Retina (tissue), 1 donor: Measurements from ENCODE around the gene DDRGK1.
A peak's percentile ranks its signal among the peaks of the same experiment; 100 is the strongest.
"Not testable (repeated sequence)": the region's sequence is repeated elsewhere in the genome, so short reads cannot be mapped to it uniquely, and the experiment has no call there.

Source experiments
- DNase-seq: peaks from one replicate; pipeline ENCODE4 v3.0.0-alpha.2; 2016

DDRGK1 gene

DNA sequence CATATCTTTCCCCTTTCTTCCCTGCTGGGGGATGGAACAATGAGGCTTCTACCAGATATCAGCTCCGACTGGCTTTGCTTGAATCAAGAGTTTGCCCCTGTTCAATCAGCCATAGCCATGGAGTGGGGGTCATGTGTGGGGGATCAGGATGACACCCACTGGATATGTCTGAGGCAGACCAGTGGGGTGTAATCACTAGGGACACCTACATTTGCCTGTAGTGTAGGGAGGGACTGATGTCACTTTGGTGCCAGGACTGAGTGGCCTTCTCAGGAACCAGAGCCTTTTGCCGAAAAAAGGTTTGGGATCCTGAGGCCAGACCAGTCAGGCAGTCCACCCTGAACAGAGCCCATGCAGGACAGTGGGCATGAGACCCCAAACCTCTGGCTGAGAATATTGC, 5.9 kb upstream of the DDRGK1 start:
- no peak for DNase-seq

DNA sequence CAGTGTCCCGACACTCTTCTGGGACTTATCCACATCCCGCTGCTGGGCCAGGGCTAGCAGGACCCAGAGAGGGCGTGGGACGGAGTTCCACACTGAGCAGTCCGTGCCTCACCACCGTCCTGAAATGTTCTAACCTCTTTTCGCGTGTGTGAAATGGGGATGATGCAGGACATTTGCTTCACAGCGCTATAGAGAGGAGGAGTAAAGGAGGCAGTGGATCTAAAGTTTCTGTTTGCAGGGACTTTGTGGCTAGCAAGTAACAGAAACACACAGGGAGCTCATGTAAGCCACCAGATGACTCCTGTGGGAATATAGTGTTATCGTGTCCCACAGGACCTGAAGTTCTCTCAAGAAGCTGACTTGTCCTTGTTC, 5.5 kb upstream of the DDRGK1 start:
- DNase-seq: no peak

DNA sequence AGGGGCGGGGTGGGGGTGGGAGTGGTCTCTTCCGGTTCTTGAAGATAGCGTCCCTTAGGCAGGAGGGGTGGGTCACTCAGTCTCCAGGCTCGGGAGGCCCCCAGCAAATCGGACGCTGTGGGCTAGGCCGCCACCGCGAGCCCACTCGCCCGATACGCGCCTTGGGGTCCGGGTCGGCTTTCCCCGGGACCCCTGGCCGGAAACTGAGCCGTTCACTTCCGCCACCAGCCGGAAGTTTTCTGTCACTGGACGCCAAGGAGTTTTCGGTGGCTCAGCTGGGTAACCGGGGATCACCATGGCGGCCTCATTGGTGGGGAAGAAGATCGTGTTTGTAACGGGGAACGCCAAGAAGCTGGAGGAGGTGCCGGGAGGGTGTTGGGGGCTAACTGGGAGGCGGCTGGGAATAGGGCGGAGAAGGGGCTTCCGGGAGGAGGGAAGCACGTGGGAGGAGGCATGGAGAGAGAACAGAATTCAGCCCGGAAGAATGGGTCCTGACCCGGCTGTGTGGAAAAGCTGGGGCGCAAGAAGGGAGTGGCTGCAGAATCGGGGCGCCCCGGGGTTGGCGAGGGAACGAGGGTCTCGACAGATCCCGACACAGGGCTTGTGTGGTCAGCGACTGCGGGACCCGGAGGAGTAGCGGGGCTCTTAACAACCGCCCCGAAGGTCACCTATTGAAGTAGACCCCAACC, 4.9 kb upstream of the DDRGK1 start, which contains the start of gene ITPA:
Gene ITPA (plus strand): TSS at position 242 of the 689 bp plus-strand sequence. CDS start 54 bp downstream, at position 296.
- DNase-seq: peak; percentile 88

DNA sequence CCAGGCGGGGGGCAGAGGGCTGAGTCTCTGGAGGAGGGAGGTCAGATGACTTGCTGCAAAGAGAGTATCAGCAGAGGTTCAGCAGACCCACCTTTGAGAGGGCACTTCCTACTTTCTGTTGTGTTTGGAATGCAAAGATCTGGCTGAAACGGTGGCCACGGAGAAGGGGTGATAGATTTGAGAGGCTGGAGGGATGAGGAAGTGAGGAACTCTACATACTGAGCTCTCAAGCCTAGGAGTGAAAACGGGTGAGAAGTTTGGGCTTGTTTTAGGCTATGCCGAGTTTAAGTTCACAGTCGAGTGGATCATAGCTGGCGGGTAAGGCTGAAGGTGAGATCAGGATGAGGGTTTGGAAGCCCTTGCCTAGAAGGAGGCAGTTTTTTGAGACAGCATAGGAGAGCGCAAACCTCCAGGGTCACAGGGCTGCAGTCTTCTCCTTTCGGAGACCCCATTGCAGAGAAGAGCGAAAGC, 4.3 kb upstream of the DDRGK1 start:
- no peak for DNase-seq

DNA sequence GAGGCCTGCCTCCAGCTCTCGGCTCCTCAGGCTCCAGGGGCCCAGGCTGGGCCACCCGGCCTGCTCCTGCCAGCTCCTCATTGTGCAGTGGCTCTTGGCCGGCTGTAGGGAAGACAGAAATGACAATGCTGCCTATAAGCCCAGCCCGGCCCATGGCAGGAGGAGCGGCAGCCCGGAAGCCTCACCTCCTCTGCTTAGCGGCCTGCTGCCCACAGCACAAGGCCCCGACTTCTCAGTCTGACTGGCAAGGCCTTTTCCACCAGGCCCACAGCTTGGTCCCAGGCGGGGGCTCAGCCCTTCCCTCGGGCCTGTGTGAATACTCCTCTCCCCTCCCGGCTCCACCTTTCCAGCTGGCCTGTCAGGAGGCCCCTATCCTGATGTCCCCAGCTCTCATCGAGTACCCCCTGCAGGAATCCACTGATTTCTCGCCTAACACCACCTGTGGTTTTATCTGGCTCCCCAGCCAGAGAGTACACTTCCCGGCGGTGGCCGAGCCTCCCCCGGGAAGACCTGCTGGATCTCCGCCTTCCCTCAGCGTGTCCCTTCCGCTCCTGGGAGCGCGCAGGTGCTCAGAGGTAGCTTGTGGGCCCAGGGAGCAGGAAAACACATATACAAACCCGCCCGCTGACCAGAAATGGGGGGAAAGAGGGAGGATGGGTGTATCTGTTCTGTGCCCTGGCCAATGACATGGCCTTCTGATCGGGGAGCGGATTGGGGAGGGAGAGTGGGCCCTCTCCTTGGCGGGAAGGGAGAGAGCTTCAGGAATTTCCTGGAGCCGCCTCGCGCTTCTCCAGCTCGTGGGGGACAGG, 963 bp downstream of the DDRGK1 start:
- DNase-seq: peak; percentile 39

DNA sequence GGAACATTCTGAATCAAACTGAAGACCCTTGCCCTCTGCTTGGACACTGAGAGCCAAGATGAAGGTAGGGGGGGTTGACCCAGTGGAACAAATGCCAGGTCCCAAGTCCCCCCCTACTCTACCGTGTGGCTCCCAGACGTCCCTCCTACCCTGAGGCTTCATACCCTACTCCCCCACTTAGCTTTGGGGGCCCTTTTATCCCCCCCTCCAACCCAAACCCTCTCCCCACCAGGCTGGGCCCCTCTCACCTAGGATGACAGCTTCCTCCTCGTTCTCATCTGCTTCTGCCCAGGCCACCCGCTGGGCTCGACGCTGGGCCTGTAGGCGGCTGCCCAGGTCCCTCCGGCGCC, 1.5 kb downstream of the DDRGK1 start:
- no peak for DNase-seq

DNA sequence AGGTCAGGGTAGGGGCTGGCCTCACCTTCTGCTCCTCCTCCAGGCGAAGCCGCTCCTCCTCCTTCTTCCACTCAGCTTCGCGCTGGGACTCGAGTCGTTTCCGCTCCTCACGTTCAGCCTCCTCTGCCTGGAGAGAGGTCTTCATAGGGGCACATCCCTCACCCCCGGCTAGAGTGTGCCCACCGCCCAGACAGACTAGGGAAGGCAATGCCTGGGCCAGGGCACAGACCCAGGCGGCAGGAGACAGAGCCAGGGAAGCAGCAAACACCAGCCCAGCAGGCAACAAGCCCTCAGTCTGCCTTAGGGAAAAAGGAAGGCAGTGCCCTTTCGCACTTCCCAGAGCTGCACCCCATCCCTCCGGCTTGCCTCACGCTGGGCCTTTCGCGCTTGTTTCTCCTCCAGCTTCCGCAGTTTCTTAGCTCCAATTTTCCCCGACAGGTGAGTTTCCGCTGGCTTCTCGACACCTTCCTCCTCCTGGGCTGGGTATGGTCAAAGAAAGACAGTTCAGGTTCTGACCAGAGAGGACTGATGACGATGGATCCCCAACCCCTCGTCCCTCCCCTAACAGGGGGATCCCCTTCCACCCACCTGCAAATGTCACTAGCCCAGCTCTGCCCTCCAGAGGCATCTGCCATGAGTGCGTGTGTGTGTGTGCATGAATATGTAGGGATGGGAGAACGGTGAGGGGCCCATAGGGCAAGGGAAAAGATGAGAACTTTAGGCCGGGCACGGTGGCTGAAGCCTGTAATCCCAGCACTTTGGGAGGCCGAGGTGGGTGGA, 4.3 kb downstream of the DDRGK1 start:
- DNase-seq: no peak

DNA sequence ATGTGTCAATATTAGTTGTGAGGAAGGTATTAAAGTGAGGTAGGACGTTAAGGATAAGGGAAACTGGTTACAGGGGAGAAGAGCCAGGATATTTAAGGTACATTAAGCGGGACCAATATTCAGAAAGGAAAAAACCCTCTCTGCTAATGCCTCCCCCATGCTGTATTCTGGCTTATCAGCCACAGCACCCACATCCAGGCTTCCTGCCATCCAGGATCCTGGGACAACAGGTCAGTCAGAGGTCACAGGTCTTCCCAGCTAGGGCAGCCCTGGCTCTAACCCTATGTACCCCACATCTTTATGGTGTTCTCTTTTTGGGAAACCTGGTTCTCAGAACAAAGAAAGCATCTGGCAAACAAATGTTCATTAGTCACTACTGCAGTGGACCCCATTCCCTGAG, 5.3 kb downstream of the DDRGK1 start:
- DNase-seq: no peak

DNA sequence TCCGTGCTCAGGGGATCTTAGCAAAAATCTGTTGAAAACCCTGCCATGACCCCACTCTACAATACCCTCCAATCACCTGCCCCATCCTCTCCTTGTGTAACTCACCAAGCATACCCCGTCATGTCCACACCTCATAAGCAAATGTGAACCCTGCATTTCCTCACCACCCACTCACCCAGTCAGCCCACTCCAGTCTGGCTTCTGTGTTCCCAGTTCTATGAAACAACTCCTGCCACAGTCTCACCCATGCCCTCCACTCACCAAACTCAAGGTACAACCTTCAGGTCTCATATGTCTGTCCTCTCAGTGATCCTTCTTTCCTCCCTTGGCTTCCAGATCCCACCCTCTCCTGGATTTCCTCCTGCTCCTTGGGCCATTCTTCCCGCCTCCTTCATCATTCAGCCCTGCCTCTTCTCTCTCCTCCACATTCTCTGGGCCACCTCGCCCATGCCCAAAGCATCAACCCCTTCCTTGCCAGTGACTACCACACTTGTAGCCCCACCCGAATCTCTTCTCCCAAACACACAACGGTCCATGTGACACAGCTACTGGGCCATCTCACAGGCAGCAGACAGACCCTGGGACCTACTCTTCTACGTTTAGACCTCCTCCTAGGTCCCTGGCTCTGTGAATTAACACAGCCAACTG, 8.8 kb downstream of the DDRGK1 start:
- DNase-seq: no peak

DNA sequence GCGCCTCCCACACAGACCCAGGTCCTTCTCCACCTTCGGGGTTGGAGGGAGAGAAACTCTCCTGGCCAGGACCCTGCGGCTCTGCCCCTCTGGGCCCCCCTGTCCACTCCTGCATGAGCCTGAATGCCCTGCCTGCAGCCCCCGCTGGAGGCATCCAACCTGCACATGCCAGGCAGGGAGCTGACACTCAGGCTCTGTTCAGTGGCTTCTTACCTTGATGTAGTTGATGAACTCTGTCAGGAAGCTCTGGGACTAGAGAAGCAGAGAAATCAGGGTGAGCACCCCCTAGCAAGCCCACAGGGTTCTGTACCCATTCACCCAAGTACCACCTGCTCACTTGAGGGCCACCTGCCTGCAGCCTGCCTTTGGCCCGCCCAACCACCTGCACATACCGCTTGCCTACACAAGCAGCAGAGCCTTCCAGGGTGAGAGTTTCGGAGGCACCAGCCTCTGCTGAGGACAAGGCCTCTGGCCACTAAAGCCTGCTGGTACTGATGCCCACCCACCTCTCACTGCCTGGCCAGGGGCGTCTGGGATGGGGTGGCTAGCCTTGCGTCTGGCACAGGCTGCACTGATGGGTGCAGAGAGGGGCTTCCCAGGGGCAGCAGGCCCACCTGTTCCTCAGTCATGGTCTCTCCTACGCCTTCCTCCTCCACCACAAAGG, 9.7 kb downstream of the DDRGK1 start:
- no peak for DNase-seq

DNA sequence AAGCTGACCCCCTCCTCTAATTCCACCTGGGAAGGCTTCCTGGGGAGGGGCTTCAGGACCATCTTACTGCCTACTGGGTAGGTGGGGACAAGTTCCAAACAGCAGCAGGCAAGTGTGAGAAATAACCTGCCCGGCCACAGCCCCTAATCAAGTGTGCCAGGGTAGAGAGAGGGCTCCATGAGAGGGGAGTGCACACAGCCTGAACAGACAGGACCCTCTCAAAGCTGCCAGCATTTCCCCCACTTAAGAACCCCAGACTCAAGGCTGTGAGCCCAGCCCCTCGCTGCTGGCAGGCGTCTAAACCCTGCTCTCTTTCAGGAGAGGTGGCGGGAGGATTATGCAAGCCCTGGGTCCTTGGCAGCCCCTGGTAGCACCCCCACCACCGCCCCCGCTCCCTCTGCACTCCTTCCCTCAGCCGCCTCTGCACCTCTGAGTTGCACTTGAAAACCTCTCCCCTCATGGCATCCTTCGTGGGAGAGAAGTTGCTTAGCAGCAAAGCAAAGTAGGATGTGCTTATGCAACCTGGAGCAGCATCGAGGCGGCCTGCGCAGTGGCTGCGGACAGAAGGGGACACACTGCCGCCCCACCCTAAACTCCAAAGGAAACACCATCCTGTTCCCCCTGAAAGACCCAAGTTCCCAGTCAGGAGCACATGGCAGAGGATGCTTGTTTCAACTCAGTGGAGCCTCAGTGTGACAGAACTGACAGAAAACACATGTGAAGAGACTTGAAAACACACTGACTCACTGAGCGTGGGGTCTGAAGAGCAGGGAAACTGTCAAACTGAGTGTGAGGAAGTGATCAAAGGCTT, 10.5 kb downstream of the DDRGK1 start:
- no peak for DNase-seq

DNA sequence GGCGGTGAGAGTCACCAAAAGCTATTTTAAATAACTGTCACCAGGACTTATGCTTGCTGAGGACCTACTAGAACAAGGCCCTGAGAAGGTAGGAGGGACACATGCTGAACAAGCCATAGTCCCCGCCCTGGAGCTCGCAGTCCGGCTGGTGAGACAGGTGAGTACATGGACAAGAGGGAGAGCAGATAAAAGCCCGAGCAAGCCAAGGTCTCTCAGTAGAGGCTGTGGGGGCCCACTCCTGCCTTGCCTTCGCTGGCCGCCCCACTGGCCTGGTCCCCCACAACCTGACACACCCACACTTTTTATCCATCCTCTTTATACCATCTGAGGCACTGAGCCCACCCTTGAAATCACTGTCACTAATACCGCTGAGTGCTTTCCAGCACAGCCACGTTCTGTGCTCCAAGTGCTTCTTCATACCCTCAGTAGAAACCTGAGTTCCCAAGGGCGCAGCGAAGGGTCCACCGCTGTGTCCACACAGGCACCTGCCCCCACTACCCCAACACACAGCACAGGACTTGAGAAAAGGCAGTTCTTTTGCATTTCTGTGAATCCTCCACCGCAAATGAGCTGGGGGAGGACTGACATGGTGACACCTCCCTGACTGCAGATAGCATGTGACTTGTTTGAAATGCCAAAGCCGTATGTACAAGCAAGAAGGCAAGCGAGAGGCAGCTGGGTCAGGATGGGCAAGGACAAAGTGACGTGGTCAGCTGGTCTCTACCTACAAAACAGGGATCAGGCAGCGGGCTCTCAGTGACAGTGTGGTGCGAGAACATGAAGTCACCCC, 12.1 kb downstream of the DDRGK1 start:
- DNase-seq: no peak

DNA sequence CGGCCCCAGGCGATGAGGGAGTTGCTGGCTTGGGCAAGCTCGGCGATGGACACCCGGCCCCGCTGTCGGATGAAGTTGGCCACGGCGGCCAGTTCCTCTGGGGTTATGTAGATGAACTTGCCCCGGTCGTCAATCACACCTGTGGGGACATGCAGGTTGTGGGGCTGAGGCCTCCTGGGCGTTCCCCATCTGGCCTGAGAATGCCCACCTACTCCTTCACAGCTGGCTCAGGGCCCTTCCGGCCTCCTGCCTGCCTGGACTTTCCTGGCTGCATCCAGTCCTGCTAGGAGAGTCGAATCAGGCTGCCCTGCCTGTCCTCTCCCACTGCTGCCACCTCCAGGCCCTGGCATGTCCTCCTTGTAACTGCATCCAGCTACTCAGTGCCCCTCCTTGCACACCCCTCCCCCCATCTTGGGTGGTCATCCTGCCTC, 13.8 kb downstream of the DDRGK1 start:
- DNase-seq: no peak

DNA sequence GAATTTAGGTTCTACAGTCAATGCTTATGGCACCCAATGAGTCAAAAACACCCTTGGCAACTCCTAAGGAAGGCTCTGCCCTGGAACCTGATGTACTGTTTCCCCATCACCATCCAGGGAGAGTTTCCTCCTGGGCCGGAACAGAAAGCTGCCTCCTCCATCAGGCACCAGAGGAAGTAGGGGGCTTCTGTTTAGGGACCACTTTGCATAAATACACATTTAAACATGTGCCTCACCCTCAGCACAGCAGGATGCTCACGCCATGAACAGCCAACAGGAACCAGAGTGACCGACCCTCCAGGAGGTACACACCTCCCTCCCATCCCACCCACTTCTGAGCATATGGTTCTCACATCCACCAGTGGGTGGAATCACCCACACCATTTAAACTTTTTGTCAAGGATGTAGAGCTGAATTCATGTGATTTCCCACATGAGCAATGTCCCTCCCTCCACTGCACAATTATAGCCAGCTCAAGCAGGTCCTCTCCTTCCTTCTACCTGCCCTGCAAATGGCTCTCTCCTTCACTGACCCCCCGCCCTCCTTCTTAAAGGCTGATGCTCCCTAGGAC, 14.8 kb downstream of the DDRGK1 start:
- no peak for DNase-seq

DNA sequence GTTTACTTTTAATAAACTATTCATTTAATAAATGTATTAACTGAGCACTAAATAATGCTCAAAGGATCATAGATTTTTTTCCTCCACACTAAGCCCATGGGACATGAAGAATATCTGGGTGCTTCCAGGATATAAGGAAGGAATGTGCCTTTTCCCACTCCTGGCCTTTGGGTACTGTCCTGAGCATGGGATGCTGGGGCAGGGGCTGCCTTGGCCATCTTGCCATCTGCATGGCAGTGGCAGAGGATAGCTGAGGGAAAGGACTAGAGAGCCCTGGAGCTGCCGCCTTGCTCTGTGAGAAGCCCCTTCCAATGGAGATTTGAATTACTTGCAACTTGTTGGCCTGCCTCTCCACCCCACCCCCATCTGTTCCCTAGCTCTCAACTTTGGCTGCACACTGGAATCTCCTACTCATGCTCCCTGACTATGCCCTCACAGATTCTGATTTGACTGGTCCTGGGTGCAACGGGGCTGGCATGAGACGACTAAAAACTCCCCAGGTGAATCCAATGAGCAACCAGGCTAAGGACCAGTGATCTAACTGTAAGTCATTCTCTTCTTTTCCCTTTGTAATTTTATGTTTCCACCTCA, 15.6 kb downstream of the DDRGK1 start:
- DNase-seq: no peak

DNA sequence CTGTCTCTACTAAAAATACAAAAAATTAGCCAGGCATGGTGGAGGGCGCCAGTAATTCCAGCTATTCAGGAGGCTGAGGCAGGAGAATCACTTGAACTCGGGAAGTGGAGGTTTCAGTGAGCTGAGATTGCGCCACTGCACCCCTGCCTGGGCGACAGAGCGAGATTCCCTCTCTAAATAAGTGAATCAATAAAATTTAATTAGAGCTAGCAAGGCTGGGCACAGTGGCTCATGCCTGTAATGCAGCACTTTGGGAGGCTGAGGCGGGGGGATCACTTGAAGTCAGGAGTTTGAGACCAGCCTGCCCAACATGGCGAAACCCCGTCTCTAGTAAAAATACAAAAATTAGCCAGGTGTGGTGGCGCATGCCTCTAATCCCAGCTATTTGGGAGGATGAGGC, 16.6 kb downstream of the DDRGK1 start:
- DNase-seq: not testable (repeated sequence)

DNA sequence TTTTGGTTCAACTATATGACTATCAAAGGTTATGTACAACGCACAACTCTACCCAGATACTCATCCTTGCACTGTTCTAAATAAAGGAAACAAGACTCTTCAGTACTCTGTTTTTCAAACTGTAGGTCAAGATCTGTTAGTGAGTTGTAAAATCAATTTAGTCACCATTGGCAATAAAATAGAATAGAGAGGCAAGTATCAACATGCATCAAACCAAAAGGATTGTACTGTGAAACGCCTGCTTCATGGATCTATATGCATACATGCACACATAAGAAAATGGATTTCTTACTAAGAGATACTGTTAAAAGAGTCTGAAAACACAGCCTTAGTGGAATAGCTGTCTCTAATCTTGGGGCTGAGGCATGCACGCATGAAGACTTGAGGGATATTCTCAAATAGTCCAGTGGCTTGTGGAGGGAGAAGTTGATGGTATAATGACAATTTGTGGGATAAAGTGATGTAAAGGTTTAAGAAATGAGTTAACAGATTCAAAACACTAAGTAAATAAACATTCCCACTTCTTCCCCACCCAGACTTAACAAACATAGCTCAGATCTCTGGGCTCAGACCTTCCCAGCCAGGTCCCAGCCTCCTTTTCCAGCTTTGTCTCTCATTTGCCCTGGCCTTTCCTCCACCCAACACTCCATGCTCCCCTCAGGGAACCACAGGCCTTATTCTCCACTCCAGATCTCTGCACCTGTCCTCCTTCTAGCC, 20.4 kb downstream of the DDRGK1 start:
- no peak for DNase-seq

DNA sequence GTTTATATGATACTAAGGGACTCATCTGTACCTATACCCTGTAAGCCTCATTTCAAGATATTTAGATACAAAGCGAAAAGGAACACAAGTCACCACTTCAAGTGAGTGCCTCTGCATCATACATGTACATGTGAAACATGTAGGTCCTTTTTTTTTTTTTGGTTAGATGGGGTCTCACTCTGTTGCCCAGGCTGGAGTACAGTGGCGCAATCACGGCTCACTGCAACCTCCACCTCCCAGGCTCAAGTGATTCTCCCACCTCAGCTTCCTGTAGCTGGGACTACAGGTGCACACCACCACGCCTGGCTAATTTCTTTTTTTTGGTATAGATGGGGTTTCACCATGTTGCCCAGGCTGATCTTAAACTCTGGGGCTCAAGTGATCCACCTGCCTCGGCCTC, 22.1 kb downstream of the DDRGK1 start:
- DNase-seq: not testable (repeated sequence)

DNA sequence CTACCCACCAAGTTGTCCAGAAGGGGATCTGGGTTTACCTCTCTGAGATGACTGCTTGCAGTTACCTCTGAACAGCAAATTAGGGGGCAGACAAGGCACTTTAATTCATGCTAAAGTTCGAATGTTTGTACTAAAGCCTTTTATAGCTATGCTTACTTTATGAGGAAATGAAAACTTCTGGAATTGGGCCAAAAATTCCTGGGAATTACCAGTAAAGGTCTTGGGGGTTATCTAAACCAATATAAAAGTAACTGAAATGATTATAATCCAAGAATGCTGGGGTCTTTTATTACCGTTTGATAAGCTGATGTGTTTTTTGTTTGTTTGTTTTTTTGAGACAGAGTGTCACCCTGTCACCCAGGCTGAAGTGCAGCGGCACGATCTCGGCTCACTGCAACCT, 23.2 kb downstream of the DDRGK1 start:
- no peak for DNase-seq
